GM12878 (cell line): Measurements from ENCODE around the gene IPP. TPM values are rescaled to one million over a fixed set of nuclear protein-coding genes. Genes with fewer than 3 reads are reported as not detected.

Source experiments
- ATAC-seq: fragments of 200-7000 bp; cut with Tn5 transposase; 3 replicates; pipeline ENCODE4 v1.9.1; 2020; ENCODE audit warnings: mild to moderate bottlenecking, moderate library complexity
- BruUV-seq: library from RNA; stranded (reverse); fragments of 400-500 nt; replicated peaks from 2 replicates; lab custom pipeline; 2021; lab: Mats Ljungman, UMichigan
- CTCF ChIA-PET: fragments of 300-600 bp; sonication (Branson Sonifier 250); formaldehyde crosslinking; extraction: SDS; loops from one replicate; lab custom pipeline; 2021; ENCODE audit warnings: inconsistent platforms; lab: Yijun Ruan, JAX
- POLR2A ChIA-PET: fragments of 350-600 bp; formaldehyde crosslinking; extraction: SDS; loops from one replicate; lab custom pipeline; 2021; ENCODE audit warnings: inconsistent platforms; lab: Charles Lee
- RAD21 ChIA-PET: fragments of 300-600 bp; sonication (Branson Sonifier 250); formaldehyde crosslinking; loops from one replicate; lab custom pipeline; 2023; ENCODE audit warnings: antibody characterized with exemption; ENCODE audit not compliant: unreplicated experiment; lab: Charles Lee
- SMC1A ChIA-PET: fragments of 300-600 bp; sonication (Branson Sonifier 250); formaldehyde crosslinking; loops from one replicate; lab custom pipeline; 2023; ENCODE audit not compliant: unreplicated experiment, uncharacterized antibody; lab: Charles Lee
- DNase-seq: peaks from one replicate; pipeline ENCODE4 v3.0.0-alpha.2; 2011; ENCODE audit warnings: low read depth, low spot score
- FAIRE-seq: peaks from 3 replicates; lab custom pipeline; 2011; peaks lifted over from hg19 to GRCh38; lab: Jason Lieb, UNC
- H2AFZ ChIP-seq: 2 replicates; pipeline ENCODE4 v1.6.0; 2011; ENCODE audit warnings: low read depth, low read length, control low read depth; ENCODE audit not compliant: control insufficient read depth
- H3K27ac ChIP-seq: 2 replicates; pipeline ENCODE4 v1.5.1; 2011; ENCODE audit warnings: control low read depth; ENCODE audit not compliant: control insufficient read depth, insufficient read depth
- H3K27me3 ChIP-seq, 2 experiments: replicated peaks in 1 of 2; 2 replicates each; pipeline versions ENCODE4 v1.6.0 to v1.6.1; 2011; ENCODE audit warnings: low read length in 1 of 2; ENCODE audit not compliant: control insufficient read depth in 2 of 2, insufficient read depth in 2 of 2
- H3K36me3 ChIP-seq, 2 experiments: 2 replicates each; pipeline ENCODE4 v1.5.1; 2011; ENCODE audit warnings: low read length in 1 of 2; ENCODE audit not compliant: control insufficient read depth in 2 of 2, insufficient read depth in 2 of 2
- H3K4me1 ChIP-seq: 2 replicates; pipeline ENCODE4 v1.6.1; 2011; ENCODE audit warnings: mild to moderate bottlenecking, low read length, moderate library complexity, mixed read lengths; ENCODE audit not compliant: control insufficient read depth, insufficient read depth
- H3K4me2 ChIP-seq: 2 replicates; pipeline ENCODE4 v1.6.0; 2011; ENCODE audit warnings: control low read depth; ENCODE audit not compliant: control insufficient read depth, insufficient read depth
- H3K4me3 ChIP-seq: fragments of 200-600 bp; sonication (generic); 2 replicates; pipeline ENCODE4 v1.5.1; 2016
- H3K79me2 ChIP-seq: 2 replicates; pipeline ENCODE4 v1.6.0; 2011; ENCODE audit warnings: low read length; ENCODE audit not compliant: control insufficient read depth, insufficient read depth
- H3K9ac ChIP-seq: 2 replicates; pipeline ENCODE4 v1.8.0; 2011; ENCODE audit warnings: low read length, control low read depth, mixed read lengths; ENCODE audit not compliant: control insufficient read depth, insufficient read depth
- H3K9me3 ChIP-seq: replicated peaks from 3 replicates; pipeline ENCODE4 v1.5.1; 2011; ENCODE audit warnings: mild to moderate bottlenecking, low read length; ENCODE audit not compliant: control insufficient read depth, insufficient read depth
- H4K20me1 ChIP-seq: 2 replicates; pipeline ENCODE4 v1.6.0; 2011; ENCODE audit not compliant: control insufficient read depth, insufficient read depth
- BMI1 ChIP-seq: fragments of 450-650 bp; IDR thresholded peaks from 2 replicates; pipeline ENCODE4 v1.6.1; 2016; ENCODE audit warnings: mild to moderate bottlenecking, moderate library complexity, borderline replicate concordance
- HDAC6 ChIP-seq: fragments of 200-600 bp; sonication (generic); IDR thresholded peaks from one replicate; pipeline ENCODE4 v1.8.0; 2017; ENCODE audit warnings: antibody characterized with exemption; ENCODE audit not compliant: unreplicated experiment
- IKZF2 ChIP-seq, 2 experiments: fragments of 450-650 bp; IDR thresholded peaks; 2 replicates each; pipeline ENCODE4 v1.6.1; 2017; ENCODE audit warnings: mild to moderate bottlenecking in 2 of 2, moderate library complexity in 2 of 2
- PAX5 ChIP-seq: IDR thresholded peaks from 2 replicates; pipeline ENCODE4 v1.6.1; 2011; ENCODE audit warnings: low read depth, low read length, borderline replicate concordance
- PAX8 ChIP-seq: fragments of 450-650 bp; IDR thresholded peaks from 2 replicates; pipeline ENCODE4 v1.6.1; 2017; ENCODE audit warnings: mild to moderate bottlenecking, moderate library complexity
- YY1 ChIP-seq: IDR thresholded peaks from 2 replicates; pipeline ENCODE4 v1.6.1; 2011; ENCODE audit warnings: low read depth, mild to moderate bottlenecking, low read length
- ZNF207 ChIP-seq: fragments of 450-650 bp; IDR thresholded peaks from 2 replicates; pipeline ENCODE4 v1.6.1; 2014; ENCODE audit warnings: antibody characterized with exemption, mild to moderate bottlenecking, borderline replicate concordance
- ZNF24 ChIP-seq: fragments of 450-650 bp; IDR thresholded peaks from 2 replicates; pipeline ENCODE4 v1.6.1; 2017; ENCODE audit warnings: antibody characterized with exemption, mild to moderate bottlenecking
- WGBS: methylation state at CpG from one replicate; pipeline ENCODE4 v1.1.6; 2016; ENCODE audit warnings: low lambda C conversion rate; ENCODE audit not compliant: insufficient replicate concordance, insufficient coverage; ENCODE audit errors: missing lambda C conversion rate; 5-methylcytosine and 5-hydroxymethylcytosine counted together
- in situ Hi-C: fragments of 300-500 bp; cut with MboI; formaldehyde crosslinking; loops from 9 replicates; pipeline ENCODE4 v1.14.3; 2018; ENCODE audit warnings: mixed read lengths
- intact Hi-C: fragments of 100-400 bp; cut with micrococcal nuclease; formaldehyde crosslinking; loops from one replicate; pipeline ENCODE4 v1.14.2; 2022; ENCODE audit not compliant: unreplicated experiment
- polyA plus RNA-seq, 11 experiments: library from polyadenylated mRNA; depleted of rRNA in 4 of 11; unstranded in 6 of 11; stranded (reverse) in 5 of 11; fragments of >200 nt; fragmentation: Nextera tagmentation in 4 of 11; fragmentation: Illumina TruSeq in 1 of 11; extraction: Ambion mirVana in 4 of 11; extraction: Trizol in 1 of 11; gene quantifications; 1 replicate in 1 of 11; 2 replicates in 10 of 11; pipeline versions ENCODE4 v1.2.1 to v1.2.3, GENCODE V29; 2011 to 2016; ENCODE audit warnings: inconsistent platforms in 2 of 11, missing spikeins in 2 of 11, low read depth in 1 of 11
- total RNA-seq, 4 experiments: library from RNA; depleted of rRNA in 3 of 4; stranded (reverse); fragments of >200 nt in 3 of 4; fragmentation: Illumina TruSeq in 1 of 4; extraction: Trizol in 1 of 4; gene quantifications; 2 replicates each; pipeline versions ENCODE4 v1.2.1 to v1.2.3, GENCODE V29; 2013 to 2021
- TF ChIP-seq, protein P1 (sequence below): fragments of 450-650 bp; IDR thresholded peaks from 2 replicates; pipeline ENCODE4 v1.6.1; 2016; ENCODE audit warnings: mild to moderate bottlenecking
- TF ChIP-seq, protein P2 (sequence below): fragments of 450-650 bp; IDR thresholded peaks from 2 replicates; pipeline ENCODE4 v1.6.1; 2018; ENCODE audit warnings: mild to moderate bottlenecking, low read depth, moderate library complexity; ENCODE audit not compliant: partially characterized antibody
- TF ChIP-seq, protein P3 (sequence below): IDR thresholded peaks from 2 replicates; pipeline ENCODE4 v1.6.1; 2012; ENCODE audit warnings: mild to moderate bottlenecking, low read depth, low read length
- TF ChIP-seq, protein P4 (sequence below): IDR thresholded peaks from 2 replicates; pipeline ENCODE4 v1.6.1; 2011; ENCODE audit warnings: low read depth, mild to moderate bottlenecking, low read length, moderate library complexity, borderline replicate concordance; ENCODE audit errors: extremely low read depth

The IPP gene
- total and polyA plus RNA-seq, 10 of the 15 experiments (the other 5 are each of a cell fraction or from before 2014, with no cell fraction given) = 4.7 to 15.0 (median 10.4) TPM

DNA sequence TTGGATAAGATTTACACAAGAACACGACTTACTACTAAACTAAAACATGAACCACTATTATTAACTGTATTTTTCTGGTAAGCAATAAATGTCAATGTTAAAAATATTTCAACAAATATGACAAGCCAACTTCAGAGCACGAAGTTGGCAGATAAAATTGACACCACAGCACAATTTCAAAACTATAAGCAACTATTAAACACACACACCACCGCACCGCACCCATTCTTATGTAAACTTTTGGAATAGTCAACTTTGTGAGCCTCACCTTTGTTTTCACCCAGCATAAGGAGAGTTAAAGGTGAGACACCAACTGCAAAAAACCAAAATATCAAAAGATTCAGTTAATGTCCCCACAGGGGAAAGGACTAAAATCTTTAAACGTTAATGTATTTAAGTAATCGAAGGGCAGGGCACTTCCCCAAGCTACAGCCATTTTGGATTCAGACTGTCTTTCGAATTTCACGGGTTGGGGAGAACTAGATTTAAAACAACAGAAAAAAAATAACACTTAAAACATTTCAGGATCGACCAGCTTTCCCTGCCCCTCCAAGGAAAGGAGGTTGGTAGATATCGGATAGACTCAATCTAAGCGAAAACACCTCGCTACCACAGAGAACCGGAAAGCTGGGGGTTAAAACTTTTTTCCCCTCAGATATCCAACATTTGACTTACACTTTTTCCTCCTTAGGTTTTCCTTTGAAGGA, 65.0 kb downstream of the IPP start:
- H2AFZ ChIP-seq = peak overlapping the region; percentile 78
- no TSS peak for BruUV-seq
- ATAC-seq (no peak), FAIRE-seq (no peak), DNase-seq (no peak)
- no peaks in the 10 kb centered on the region; a peak in 1 of 4 replicates for H3K36me3 ChIP-seq
- H3K27me3 ChIP-seq = no peaks in the 10 kb centered on the region
- WGBS = under 1% methylated on average over 13 of the region's 13 CpGs
- intact Hi-C loops (loop anchor here (2.0 to 10.0 kb wide), 8 partner anchors 103 to 659 kb away; partner anchors contain the start of genes CCDC163, MAST2, MMACHC and MUTYH), in situ Hi-C loops (no loop called here)
- H3K9ac ChIP-seq = peak overlapping the region; percentile 98
- peaks cover 91% of the 10 kb centered on the region for H3K79me2 ChIP-seq
- no peaks in the 10 kb centered on the region for H4K20me1 ChIP-seq
- peaks cover 3% of the 10 kb centered on the region; the same call in 1 of the 2 replicates for H3K4me1 ChIP-seq
- H3K4me3 ChIP-seq = peak overlapping the region; percentile 97
- ChIA-PET POLR2A (interaction anchor here (0.6 to 2.6 kb wide), 15 partner anchors 8 to 642 kb away, joined by 3 to 18 read pairs (median 5); partner anchors contain the start of genes IPP, MAST2, MUTYH and TOE1), CTCF (interaction anchor here (0.7 to 1.7 kb wide), 10 partner anchors 14 to 562 kb away, joined by 3 to 7 read pairs (median 3); partner anchors contain the start of genes IPP and RAD54L), SMC1A (interaction anchor here (0.6 to 1.8 kb wide), 11 partner anchors 7 to 493 kb away, joined by 3 to 10 read pairs (median 4); partner anchors contain the start of genes IPP and PRDX1), RAD21 (interaction anchor here (0.7 to 2.6 kb wide), 17 partner anchors 40 to 642 kb away, joined by 3 to 16 read pairs (median 3); partner anchors contain the start of genes MMACHC and NASP)
- H3K4me2 ChIP-seq = peak overlapping the region; percentile 64
- peak overlapping the region; percentile 100 for H3K27ac ChIP-seq
- no peaks in the 10 kb centered on the region for H3K9me3 ChIP-seq
- TF ChIP-seq PAX5 (no peak), ZNF207 (no peak), PAX8 (0 out of 2 replicates have a peak, but pooled peaks have one; percentile 55), BMI1 (no peak), ZNF24 (no peak), IKZF2 (IDR thresholded peaks at IDR 0.05) (no peak), YY1 (peak; percentile 84), HDAC6 (no peak)
- TF ChIP-seq, protein P1, sequence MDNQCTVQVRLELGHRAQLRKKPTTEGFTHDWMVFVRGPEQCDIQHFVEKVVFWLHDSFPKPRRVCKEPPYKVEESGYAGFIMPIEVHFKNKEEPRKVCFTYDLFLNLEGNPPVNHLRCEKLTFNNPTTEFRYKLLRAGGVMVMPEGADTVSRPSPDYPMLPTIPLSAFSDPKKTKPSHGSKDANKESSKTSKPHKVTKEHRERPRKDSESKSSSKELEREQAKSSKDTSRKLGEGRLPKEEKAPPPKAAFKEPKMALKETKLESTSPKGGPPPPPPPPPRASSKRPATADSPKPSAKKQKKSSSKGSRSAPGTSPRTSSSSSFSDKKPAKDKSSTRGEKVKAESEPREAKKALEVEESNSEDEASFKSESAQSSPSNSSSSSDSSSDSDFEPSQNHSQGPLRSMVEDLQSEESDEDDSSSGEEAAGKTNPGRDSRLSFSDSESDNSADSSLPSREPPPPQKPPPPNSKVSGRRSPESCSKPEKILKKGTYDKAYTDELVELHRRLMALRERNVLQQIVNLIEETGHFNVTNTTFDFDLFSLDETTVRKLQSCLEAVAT = no peak
- TF ChIP-seq, protein P2, sequence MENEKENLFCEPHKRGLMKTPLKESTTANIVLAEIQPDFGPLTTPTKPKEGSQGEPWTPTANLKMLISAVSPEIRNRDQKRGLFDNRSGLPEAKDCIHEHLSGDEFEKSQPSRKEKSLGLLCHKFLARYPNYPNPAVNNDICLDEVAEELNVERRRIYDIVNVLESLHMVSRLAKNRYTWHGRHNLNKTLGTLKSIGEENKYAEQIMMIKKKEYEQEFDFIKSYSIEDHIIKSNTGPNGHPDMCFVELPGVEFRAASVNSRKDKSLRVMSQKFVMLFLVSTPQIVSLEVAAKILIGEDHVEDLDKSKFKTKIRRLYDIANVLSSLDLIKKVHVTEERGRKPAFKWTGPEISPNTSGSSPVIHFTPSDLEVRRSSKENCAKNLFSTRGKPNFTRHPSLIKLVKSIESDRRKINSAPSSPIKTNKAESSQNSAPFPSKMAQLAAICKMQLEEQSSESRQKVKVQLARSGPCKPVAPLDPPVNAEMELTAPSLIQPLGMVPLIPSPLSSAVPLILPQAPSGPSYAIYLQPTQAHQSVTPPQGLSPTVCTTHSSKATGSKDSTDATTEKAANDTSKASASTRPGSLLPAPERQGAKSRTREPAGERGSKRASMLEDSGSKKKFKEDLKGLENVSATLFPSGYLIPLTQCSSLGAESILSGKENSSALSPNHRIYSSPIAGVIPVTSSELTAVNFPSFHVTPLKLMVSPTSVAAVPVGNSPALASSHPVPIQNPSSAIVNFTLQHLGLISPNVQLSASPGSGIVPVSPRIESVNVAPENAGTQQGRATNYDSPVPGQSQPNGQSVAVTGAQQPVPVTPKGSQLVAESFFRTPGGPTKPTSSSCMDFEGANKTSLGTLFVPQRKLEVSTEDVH = no peak
- TF ChIP-seq, protein P3, sequence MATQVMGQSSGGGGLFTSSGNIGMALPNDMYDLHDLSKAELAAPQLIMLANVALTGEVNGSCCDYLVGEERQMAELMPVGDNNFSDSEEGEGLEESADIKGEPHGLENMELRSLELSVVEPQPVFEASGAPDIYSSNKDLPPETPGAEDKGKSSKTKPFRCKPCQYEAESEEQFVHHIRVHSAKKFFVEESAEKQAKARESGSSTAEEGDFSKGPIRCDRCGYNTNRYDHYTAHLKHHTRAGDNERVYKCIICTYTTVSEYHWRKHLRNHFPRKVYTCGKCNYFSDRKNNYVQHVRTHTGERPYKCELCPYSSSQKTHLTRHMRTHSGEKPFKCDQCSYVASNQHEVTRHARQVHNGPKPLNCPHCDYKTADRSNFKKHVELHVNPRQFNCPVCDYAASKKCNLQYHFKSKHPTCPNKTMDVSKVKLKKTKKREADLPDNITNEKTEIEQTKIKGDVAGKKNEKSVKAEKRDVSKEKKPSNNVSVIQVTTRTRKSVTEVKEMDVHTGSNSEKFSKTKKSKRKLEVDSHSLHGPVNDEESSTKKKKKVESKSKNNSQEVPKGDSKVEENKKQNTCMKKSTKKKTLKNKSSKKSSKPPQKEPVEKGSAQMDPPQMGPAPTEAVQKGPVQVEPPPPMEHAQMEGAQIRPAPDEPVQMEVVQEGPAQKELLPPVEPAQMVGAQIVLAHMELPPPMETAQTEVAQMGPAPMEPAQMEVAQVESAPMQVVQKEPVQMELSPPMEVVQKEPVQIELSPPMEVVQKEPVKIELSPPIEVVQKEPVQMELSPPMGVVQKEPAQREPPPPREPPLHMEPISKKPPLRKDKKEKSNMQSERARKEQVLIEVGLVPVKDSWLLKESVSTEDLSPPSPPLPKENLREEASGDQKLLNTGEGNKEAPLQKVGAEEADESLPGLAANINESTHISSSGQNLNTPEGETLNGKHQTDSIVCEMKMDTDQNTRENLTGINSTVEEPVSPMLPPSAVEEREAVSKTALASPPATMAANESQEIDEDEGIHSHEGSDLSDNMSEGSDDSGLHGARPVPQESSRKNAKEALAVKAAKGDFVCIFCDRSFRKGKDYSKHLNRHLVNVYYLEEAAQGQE = no peak
- TF ChIP-seq, protein P4, sequence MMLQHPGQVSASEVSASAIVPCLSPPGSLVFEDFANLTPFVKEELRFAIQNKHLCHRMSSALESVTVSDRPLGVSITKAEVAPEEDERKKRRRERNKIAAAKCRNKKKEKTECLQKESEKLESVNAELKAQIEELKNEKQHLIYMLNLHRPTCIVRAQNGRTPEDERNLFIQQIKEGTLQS = no peak
